ENCODE measurements around the gene ANKRD16.

GRCh38 chr10:5924889-5925288, 35.2 kb upstream of the ANKRD16 start:
- TF ChIP-seq POLR2A (IDR thresholded peaks at IDR 0.05) (no peak), CTCF (IDR thresholded peaks at IDR 0.05) (no peak)
